NCI-H1092 (cell line): ENCODE measurements around the gene ARHGAP25.

Source experiments
- DNase-seq: peaks from one replicate; lab custom pipeline; 2025; lab: John Stamatoyannopoulos, UW

The ARHGAP25 gene

DNA sequence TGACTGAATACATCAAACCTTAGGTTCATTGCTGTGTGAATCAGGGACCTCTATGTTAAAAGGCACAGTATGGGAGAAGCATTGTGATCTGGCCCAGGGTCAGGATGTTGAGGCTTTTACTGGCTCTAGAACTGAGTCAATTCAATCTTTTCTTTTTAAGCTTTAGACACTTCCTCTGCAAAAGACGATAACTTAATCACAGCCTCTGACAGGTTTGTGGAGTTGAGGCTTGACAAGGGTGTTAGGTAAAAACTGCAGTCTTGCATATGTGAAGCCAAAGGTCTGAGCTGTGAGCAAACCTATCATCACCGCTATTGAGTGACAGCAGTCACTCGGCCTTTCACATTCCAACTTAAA, 17.3 kb upstream of the ARHGAP25 start:
- DNase-seq: no peak

DNA sequence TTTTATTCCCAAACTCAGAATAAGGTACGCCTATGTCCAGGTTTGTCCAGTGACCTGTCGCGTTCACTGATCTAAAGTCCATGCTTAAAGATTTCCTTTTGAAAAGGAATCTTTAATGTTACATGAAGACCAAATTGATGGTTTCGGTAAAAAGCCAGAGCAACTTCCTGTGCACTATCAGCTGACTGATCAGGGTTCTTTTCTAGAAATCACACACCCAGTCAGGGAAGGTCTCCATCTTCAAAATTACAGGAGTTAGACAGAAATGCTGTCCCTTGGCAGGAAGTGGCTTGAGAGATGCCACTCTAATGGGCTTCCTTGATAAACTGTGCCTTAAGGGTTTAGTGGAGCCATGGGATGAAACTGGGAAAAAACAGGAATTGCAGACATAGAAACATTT, 14.7 kb upstream of the ARHGAP25 start:
- DNase-seq: no peak

DNA sequence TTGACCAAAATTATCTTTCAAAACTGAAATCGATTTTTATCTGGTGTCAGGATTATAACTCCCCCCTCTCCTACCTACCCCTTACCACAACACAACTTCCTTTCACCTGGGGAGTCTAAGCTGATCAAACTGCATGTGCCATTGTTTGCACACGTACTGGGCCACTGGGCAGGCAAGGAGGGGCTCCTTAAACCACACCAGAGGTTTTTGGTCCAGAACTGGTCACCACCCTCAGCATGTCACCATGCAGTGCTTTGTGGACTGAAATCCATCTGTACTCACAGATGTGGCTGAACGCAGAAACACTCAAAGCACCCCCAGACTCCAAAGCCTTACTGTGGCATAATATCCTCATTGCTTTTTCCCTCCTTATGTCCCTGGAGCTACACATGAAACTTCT, 13.9 kb upstream of the ARHGAP25 start:
- DNase-seq: no peak

DNA sequence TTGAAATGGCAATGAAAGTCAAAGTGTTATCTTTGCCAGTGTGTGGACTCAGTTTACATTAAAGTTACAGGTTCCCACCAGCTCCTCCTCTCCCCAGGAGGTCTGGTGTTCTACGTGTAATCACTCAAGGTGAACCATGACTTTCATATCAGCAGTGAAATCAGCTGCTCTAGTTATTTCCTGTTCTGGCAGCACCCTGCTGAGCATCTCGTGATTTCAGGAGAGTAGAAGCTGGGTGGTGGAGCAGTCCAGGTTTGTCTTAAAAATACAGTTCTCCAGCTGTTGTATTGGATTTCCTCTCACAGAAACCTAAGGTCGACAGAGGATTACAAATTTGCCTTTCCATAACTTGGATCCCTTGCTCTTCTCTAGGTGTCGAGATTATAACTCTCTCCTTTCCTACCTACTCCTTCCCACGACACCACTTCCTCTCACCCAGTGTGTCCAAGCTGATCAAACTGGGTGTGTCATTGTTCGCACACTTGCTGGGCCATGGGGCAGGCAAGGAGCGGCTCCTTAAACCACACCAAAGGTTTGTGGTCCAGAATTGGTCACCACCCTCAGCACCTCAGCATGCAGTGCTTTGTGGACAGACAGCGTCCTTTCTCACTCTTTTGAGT, 13.0 kb upstream of the ARHGAP25 start:
- DNase-seq: no peak

DNA sequence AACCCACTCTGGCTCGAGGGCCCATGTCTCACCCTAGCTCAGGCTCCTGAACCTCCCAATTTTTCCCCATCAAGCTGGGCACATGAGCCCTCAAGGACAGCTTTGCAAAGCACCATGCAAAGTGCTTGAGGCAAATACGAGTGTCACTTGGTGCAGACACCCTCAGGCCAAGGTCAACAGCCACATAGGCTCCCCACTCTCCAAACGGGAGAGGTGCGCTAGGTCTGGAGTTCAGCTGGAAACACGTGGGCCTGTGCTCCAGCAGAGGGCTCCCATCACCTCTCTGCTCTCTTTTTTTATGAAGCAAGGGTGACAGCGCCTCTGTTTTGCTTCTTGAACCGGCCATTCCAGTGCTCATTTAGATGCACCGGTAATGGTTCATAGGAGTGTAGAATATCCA, 11.9 kb upstream of the ARHGAP25 start:
- DNase-seq: no peak

DNA sequence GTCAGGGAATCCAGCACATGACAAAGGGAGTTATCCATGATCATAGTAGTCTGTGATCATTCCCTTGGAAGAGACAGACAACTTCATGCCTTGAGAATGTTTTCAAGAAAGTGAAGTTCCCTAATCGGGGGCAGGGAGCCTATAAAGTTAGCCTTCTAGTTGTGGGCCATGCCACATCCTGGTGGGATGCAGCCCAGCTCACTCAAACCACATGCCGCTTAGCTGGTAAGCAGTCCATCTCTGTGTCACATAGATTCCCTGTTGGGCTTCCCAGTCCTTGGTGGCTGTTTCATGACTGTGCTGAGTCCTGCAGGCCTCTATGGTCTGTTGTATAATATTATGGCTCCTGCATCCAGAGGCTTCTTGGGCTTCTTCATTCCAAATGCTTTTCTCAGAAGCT, 11.4 kb upstream of the ARHGAP25 start:
- DNase-seq: no peak

DNA sequence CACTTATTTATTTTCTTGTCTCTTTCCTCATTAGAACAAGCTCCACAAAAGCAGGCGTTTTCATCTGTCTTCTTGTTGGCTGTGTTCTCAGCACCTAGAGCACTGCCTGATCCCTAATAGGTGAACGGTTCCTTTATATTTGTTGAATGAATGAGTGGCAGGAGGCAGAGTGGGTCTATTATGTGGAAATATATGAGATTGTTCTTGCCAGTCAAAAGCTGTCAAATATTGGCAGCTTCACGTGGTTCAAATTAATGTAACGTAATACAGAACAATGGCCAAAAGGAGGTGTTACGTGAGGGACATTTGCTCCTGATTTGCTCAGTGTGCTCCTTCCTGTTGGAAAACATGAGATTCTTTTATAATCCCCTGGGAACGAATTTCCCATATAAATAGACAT, 8.5 kb upstream of the ARHGAP25 start:
- DNase-seq: no peak

DNA sequence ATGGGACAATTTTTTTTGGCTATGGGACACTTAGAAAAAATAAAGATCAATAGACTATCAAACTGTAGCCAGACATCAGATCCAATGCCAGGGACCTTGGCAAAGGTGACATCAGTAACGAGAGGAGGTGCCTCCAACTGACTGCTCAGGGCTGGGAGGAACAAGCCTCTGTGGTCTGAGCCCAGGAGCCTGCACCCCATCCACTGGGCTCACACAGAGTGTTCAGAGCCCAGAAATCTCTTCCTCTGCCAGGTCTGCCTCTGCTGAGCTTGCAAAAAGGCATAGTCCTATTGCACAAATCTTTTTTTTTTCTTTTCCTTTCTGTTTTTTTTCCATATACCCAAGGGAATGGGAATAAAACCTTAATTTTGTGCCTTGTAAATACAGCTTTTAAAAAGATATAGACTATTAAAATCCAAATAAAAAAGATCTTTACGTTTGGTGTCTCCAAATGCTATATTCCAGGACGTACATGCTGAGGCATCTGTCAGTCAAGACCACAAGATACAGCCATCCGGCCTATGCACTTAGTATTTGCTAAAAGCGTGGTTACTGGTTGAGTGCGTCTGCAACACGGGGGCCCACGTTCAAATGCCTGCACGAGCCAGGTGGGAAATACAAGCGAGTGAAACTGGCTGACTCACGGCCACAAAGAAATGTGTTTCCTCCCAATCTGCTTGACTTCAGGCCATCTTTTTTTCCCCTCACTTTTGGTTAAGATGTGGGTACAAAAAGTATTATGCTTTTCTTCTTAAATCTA, 7.8 kb upstream of the ARHGAP25 start:
- no peak for DNase-seq

DNA sequence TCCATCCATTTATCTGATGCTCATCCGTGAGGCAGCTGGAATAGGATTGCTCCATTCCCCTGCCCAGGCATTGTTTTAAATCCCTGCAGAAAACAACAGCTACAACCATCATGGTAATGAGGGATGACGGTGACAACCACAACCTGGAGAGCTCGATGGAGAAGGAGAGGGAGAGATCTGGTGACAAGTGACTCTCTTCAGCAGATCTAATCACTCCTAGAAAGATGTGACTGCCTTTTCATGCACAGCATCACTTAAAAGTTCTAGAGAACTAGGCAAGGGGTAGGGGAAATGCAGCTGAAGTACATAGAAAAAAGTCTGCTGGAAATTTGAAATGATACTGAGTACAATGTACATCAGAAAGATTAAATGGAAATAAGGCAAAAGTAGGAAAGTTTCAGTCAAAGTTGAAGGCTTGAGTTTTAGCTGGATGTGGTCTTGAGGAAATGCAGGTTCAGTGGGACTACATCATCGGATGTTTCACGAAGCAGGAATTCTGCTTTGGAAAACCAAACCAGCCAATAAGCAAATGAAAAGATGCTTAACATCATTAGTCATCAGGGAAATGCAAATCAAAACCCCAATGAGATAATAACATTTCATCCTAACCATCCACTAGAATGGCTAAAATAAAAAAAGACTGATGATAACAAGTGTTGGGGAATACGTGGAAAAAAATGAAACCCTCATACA, 6.8 kb upstream of the ARHGAP25 start:
- DNase-seq: no peak

DNA sequence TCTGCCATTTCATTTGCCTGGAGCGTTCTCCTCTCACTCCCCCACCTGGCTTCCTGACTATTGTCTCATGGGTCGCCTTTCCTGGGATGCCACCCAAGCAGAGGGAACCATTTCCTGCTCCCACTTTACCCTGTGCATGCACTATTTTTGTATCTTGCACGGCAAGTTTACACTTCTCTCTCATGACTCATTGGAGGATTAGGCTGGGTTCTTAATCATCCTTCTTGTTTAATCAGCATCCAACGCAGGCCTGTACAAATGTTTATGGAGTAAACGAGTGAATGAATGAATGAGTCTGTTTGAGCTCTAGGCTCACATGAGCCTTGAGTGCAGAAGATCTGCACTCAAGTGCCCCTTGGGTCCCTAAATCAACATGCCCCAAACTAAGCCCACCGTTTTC, 3.8 kb upstream of the ARHGAP25 start:
- no peak for DNase-seq

DNA sequence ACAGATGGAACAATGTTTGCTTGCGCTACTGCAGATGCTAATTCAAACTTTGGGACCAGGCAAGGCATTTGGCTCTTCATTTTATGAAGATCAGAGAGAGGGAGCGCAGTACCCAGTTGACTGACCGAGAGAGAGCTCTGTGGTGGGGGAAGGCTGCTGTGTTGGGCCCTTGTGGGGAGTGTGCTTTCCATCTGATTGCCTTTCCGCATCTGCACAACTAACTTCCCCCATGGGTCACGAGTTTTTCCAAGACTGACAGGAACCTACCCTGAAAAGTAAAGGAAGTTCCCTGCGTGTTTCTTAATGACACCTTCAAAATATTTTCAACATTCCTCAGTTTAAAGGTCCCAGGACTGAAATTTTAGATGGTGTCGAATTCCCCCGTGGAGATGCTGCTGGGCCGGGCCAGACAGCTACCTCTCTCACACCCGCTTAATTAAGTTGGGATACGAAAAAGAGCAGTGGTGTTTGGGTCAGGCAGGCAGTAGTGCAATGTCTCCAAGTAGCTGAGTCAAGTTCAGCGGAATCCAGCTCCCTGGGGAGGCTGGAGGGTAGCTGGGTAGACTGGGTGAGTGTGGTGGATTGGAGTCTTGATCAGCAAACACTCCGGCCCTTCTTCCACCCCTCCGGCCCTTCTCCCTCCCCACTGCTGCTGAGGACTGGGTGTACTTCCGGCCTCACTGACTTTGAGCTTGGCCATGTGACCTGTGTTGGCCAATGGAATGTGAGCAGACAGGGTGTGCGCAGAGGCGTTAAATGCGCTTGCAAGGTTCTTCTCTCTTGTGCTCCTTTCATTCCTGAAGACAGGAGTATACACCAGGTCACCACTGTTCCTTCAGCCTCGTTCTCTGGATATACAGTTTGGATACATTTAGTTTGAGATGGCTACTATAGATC, 2.3 kb upstream of the ARHGAP25 start:
- no peak for DNase-seq

DNA sequence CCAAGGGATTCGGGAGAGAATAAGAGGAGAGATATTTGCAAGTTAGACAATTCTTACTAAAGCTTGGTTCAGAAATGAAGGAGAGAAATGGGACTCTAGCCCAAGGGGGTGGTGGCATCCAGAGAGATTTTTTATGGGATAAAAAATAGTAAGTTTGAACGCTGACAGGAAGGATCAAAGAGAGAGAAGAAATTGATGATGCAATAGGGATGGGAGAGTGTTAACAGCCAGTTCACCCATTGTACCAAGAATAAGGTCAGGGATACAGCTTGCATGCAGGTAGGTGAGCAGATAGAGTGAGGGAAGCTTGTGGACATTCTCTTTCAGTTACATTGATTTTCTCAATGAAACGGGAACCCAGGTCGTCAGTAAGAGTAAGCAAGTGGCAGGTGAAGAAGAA, 1.2 kb upstream of the ARHGAP25 start:
- no peak for DNase-seq

DNA sequence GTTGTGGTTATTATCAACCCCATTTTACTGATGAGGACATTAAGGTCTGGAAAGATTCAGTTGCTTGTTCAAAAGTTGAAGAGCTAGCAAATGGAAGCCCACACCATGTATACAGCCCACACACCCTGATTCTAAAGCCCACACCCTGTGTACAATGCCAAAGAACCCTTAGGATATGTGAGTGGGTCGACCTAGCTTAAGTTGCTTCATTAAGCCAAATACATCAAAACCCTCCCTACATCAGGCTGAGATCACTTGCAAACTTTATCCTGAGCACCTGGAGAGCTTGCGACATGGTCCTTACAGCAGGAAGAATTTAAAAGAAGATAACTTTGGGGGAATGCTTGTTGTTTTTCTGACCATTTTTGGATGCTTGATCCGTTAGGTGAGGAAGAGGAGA, 435 bp upstream of the ARHGAP25 start:
- DNase-seq: no peak

DNA sequence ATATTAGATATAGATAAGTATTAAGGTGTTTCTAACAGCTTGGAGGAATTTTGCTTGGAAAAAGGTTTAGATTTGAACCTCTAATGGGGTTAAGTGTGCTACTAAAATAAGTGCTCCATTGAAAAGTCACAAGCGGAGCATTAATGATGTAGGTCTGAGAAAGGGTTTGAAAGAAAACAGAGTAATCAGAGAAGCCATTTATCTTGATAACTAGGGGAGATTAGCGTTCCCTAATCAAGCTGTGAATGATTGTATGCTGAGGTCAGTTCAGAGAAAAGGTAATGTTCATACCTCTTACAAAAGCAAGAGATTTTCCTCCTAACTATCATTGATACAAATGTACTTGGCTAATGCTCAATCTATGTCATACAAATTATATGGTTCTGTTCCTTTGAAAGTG, 1.5 kb downstream of the ARHGAP25 start:
- DNase-seq: no peak

DNA sequence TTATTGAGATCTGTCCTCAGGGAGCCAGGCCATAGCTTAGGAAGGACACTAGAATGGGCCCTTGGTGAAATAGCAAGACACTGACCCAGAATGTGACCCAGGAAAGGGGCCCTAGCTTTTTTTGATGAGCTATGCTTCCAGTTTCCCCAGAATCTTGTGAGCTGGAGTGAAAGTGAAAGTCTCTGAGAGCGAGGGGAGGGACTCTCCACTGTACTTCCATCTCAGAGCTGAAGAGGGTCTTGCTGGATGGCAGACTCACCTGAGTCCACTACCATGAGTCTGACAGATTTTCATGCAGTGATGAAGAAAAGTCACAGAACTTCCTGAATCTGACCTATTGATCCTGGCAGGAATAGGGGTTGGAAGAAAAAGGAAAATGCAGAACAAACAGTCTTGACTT, 3.1 kb downstream of the ARHGAP25 start:
- no peak for DNase-seq

DNA sequence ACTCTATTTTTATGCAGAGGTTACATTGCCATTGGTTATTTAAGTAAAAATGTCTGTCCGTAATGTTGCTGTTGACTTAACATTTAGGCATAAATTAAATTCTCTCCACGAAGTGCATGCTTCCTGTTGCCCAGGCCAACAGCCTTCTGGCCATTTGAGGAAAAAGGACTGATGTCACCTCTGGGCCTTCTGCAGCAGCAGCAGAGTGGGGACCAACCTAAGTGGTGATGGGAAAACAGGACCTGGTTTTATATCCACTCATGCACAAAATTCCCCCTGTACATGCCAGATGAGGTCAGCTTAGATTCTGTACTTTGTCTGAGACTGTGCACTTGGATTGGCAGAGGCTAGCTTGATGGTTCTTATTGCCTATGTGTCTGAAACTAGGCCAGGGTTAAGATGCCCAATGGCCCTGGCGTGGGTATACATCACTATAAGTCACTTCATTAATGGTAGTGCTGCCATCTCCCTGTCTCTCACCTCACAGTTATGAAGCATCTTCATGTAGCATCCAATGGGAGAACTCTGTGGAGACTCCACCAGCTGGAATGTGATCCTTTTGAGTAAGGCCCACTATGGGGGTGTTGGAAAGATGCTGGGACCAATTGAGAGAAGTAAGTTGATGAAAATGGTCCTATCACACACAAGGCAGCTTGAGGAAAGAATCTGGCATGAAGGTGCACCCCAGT, 4.4 kb downstream of the ARHGAP25 start:
- no peak for DNase-seq

DNA sequence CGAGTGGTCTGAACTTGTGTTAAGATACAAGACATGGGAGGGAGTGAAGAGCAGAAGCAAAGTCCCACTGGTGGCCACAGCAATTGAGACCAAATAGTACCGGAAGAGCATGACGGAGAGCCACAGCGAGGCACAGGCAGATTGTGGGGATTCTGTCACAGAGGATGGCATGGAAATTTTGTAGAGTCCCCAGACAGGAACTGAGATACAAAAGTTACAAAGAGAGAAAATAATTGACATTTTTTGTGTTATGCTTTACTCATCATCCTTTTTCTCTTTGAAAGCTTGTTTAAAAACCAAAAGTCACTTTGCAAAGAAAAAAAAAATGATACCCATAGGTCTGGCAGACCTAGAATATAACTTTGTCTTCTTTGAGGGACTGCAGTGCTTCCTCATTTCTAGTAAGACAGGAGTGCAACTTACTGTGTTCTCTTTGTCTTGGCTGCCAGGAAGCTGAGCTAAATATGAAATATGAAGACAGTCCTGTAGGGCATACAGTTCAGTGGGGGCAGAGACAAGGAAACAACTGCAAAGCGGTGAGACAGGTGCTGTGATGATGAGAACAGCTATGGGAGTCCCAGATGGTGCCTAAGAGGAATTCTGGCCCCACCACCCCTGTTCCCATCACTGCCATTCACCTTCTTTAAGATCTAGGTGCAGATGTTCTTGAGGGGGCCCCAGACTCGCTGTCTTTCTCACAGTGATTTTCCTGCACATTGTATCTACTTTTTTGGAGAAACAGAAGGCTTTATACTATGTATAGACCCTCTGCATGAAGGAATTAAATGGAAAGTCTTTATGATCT, 5.2 kb downstream of the ARHGAP25 start:
- no peak for DNase-seq

DNA sequence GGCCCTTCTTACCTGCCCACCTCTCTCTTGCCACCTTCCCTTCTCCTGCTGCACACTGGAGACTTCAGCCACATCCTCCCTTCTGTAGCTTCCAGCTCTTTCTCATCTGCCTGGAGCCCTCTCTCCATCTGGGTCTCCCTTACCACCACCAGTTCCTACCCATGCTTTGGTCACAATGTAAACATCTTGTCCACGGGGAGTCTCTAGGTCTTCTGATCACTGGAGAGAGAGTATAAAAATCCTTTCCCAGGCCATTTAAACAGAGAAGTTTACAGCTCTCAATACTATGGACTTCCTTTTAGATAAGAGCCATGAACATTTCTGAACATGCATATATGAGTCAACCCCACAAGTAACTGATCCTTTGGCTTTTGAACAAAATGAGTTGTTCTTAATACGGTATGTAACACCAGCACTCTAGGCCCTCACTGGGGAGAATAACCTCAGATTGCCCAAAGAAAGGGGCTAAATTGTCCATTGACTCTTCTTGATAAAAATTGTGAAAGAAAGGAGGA, 5.8 kb downstream of the ARHGAP25 start:
- no peak for DNase-seq

DNA sequence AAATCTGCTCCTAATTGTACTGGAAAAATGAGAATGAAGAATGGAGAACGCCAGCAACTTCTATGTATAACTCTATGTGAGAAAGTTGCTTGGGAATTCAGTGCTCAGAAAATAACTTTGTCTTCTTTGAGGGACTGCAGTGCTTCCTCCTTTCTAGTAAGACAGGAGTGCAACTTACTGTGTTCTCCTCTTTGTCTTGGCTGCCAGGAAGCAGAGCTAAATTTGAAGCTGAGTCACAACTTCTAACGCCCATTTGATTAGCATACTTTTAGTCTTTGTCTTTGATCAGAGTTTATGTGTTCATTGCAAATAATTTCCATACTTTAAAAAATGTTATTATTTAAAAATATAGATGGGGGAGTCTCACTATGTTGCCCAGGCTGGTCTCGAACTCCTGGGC, 6.6 kb downstream of the ARHGAP25 start:
- no peak for DNase-seq

DNA sequence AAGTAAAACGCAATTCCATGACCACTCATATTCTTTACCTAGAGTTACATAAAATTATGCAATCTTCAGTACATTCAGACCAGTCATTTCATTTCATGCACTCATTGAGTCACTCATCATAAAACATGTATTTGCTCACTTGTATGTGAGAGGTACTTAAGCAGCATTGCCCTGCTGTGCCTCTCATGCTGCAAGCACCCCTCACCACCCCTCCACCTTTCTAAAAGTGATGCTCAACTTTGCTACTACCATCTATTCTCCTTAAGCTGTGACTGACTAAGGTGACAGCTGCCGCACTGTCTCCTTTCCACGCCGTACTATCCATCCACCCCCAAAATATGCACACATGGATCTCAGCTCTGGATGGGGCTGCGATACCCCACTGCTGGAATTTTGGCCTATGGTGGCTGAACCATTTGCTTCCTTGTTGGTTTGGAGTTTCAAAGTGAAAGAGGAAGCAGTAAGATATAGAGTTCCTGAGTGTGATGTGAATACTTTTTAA, 7.2 kb downstream of the ARHGAP25 start:
- DNase-seq: no peak
